ENCODE measurements around the gene PMP22.
A peak's percentile ranks its signal among the peaks of the same experiment; 100 is the strongest.

PMP22 gene

DNA sequence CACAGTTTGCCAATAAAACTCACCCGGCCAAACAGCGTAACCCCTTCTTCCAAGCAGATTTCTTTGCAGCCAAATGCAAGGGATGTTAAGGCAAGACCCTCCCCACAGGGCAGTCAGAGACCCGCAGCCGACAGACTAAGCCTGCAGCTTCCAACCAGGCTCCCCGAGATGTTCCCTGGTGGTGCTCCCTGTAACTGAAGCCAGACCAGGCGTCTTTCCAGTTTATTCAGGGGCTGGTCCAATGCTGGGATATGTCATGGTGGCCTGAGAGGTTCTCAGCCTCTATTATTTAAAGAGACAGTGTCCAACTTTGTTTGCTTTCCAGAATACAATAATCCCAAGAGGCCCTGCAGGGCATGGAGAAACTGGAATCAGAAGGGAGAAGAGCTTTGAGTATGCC, at the start of gene PMP22:
PMP22 (minus strand) TSS at position 196 of the 400 bp plus-strand sequence. CDS start 4,599 bp downstream, outside the sequence.
- DNase-seq (ENCODE audit: low spot score): no peak

DNA sequence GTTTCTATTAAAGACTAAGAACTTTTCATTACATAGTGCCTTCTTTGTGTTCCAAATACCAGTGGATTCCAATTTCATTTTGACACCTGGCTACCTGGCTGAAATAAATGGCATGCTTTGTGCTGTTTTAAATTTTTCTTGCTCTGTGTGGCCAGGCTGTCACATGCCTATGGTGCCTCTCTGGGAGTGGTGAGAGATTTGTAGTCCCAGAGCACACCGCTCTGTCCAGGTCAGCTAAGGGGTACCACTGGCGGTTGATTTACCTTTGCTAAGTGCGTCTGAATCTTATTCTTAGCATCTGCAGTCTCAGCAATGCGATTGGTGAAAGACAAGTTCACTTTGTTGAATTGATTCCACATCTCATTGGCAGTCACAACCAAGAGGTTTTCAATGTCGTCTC, 46.9 kb upstream of the PMP22 start:
- DNase-seq (ENCODE audit: low spot score): no peak

DNA sequence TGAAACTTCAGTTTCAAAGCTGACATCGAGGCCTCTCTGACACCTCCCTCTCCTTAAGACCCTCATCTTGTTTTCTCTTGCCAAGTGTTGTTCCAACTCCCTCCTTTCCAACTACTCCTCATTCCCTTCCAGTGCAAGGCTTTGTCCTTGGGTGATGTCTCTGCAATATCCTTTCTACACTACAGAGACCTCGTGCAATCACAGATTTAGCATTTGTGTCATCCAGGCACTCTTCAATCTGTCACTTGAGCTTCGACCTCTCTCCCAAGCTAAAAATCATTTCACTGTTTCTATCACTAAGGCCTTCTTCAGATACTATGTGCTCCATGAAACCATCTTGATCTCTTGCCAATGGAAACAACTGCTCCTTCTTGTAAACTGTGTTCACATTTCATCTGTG, 44.7 kb upstream of the PMP22 start:
- DNase-seq (ENCODE audit: low spot score): no peak

DNA sequence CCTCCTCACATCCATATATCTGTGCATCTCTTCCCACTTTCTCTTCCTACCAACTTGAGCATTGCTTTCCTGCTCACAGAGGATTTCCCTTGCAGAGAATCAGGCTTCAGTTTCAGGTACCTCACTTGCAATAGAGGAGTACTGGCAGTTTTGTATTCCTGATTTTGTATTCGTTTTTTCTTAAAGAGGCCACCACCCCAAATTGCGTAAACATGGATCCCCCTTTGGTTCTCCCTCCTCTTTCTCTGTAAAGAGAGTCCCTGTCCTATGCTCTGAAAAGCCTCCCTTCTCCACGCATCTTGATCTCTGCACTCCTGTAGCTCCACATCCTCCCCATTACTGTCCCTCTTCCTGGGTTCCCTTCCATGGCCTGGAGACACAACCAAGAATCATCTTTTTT, 44.1 kb upstream of the PMP22 start:
- DNase-seq (ENCODE audit: low spot score): no peak

DNA sequence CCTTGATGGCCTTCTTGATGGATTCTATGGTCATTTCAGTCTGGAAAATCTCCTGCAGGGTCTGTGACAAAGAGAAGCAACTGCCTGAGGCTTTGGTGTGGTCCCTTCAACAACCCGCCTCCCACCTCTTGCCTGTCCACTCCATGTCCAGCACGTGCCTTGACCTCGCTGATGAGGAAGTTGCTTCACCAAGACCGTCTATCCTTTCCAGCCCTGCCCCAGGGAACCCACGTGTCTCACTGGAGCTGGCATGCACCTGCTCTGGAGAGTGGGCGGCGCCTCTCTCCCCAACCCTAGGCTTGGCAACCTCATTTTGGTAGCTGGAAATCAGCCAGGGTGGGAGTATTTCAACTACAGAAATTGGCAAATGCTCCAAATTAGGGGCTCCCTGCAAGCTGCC, 43.6 kb upstream of the PMP22 start:
- DNase-seq (ENCODE audit: low spot score): no peak

DNA sequence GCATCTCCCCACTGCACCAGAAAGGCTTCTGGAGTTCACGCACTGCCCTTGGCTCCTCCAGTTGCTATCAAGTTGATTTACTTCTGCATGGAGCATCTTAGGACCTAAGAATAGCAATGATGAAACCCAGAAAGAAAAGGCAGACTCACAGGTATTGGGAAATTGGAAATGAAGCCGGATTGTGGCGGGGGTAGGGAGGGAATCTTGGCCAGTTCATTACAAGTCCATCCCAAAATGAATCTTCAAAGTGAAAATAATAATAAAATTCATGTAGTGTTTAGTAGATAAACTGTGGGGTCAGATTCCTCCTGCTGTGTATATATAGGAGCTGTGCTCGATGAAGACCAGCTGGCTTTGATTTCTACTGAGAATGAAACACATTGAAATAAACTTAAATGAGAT, 42.6 kb upstream of the PMP22 start:
- DNase-seq (ENCODE audit: low spot score): no peak

DNA sequence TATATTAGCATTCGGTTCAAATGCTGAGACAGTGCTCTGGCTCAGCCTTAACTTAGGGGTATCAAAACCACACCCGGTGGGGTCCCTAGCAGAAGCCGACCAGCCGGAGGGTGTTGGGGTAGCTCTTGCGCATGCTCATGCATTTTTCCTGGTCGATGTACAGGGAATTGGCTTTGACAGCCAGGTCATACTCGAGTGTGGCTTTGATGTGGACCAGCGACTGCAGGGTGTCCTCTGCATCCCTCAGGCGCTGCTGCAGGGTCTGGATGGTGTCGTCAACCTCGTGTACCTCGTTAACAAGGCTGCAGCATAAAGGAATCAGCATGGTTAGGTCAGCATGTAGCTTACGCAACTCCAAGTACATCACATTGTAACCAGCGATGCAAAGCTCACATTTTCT, 38.7 kb upstream of the PMP22 start:
- DNase-seq (ENCODE audit: low spot score): no peak

DNA sequence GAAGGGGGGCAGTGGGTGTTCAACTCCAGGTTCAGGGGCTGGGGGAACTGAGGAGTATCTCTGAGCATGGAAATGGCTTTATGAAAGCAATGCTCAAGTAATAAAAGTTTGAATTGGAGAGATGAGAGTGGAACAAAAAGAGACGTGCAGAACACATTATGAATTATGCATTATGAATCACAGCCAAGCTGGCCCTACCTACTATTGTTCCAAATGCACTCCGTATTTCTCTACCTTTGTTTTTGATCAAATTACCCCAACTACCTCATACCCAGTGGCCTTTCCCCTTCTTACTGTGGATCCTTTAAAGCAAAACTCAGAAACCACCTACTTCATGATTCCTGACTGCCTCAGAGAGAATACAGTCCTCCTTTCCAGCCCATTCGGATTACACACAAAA, 38.1 kb upstream of the PMP22 start:
- no peak for DNase-seq (ENCODE audit: low spot score)

DNA sequence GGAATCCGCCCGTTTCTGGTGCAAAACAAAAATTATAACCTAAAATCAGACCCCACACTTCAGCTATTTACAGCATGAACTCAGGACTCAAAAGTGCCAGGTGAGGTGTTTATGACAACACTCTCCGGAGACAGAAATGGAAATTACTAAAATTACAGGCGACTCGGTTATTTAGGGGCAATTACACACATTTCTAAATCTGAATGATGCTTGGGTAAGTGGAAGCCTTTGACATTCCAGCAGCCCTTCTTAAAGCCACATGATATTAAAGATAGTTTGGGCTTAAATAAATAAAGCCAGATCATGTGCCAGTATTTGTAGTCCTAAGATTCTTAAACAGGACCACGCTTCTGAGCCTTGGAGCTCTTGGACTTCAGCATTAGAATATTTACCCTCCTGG, 36.7 kb upstream of the PMP22 start:
- DNase-seq (ENCODE audit: low spot score): no peak

DNA sequence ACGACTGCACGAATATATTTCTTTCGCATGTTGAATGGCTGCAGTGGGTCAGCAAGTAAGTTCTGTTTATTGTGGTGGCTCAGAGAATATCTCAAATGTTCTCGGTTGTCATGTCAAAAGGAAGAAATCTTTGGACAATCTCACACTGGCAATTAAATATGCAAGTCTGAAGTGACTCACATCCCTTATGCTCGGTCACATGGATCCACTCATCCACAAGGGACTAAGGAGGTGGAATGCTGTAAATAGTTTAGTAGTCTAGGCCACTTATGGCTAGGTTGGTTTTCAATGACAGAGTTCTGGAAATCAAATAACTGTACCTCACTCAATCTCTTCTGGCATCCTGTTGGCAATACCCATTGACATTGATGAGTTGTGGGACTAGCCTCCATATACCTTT, 33.0 kb upstream of the PMP22 start:
- DNase-seq (ENCODE audit: low spot score): peak; percentile 45

DNA sequence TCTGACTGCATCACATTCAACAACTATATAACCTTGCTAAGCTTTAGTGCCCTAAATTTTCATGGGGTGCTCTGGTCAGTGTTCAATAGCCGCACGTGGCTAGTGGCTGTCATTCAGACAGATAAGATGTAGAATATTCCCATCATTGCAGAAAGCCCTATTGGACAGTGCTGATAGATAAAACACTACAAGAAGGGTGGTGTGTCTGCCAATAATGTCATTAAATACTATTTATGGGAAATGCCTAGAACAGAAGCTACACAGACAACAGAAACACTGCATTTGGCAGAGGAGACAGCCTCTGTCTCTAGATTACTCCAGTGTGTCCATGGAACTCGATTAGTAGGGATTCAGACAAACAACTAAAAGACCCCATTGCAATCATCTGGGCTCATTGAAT, 28.4 kb upstream of the PMP22 start:
- DNase-seq (ENCODE audit: low spot score): no peak

DNA sequence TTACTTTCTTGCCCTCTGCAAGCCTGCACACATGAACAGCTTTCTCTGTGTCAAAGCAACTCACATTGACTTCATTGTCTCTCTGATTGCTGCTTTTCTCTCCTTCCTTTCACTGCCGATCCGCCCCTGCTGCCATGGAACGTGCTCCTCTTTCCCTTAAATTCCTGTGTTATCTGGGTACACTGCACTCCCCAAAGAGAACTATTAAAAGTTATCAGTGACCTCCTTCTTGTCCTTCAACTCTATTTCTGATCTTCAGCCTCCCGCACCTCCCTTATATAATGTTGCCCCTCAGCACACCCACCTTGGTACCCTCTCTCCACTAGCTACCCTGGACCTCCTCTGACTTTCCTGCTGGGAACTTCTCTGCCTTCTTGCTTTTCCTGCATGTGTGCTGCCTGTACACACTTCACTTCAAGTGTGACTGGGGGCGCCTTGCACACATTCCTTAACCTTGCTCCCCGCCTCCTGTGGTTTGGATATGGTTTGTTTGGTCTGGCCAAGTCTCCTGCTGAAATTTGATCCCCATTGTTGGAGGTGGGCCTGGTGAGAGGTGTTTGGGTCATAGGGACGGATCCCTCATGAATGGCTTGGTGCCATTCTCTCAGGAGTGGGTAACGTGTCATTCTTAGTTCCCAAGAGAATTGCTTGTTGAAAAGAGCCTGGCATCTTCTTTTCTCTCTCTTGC, 26.7 kb upstream of the PMP22 start:
- no peak for DNase-seq (ENCODE audit: low spot score)

DNA sequence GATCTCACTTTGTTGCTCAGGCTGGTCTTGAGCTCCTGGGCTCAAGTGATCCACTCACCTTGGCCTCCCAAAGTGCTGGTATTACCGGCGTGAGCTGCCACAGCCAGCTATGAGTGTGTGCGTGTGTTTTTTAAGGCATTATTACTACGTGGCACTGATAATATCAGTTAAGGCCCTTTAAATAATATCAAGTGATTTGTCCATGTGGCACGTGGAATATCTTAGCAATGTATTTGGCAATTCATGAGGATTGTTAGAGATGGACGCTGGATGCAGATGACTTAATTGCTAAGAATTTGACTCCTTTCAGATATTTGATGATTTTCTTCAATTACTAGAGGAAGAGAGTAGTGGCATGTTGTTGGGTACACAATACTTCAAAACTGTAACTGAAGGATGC, 25.5 kb upstream of the PMP22 start:
- DNase-seq (ENCODE audit: low spot score): no peak

DNA sequence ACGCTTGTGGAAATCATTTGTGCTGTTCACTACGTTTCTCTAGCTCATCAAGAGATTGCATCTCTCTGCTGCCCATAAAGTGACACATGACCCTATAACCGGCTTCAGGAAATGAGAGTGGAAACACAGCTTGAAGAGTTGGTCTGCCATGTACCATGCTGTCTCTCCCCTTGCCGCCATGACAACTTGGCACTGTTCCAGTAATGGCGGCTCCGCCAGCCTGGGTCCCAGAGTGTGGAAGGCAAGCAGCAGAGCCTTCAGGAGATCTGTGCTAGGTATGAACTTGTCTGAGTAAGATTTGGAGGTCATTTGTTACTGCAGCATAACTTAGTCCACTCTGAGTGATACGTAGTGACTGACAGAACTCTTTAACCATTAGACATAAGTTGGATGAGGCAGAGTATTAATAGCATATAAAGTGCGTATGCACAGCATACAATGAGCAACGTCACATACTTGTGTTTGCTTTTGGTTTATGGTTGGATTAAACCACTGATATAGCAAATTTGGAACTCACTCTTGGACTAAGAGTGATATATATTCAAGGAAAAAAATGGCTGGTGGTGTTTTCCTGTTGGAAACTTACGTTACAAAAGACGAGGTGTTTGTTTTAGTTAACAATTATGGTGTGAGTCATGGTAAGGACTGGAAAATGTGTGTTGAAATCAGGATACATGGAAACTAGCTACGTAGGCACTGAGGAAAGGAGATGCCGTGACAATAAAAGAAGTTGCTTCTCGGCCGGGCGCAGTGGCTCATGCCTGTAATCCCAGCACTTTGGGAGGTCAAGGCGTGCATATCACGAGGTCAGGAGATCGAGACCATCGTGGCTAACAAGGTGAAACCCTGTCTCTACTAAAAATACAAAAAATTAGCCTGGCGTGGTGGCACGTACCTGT, 24.4 kb upstream of the PMP22 start:
- DNase-seq (ENCODE audit: low spot score): no peak

DNA sequence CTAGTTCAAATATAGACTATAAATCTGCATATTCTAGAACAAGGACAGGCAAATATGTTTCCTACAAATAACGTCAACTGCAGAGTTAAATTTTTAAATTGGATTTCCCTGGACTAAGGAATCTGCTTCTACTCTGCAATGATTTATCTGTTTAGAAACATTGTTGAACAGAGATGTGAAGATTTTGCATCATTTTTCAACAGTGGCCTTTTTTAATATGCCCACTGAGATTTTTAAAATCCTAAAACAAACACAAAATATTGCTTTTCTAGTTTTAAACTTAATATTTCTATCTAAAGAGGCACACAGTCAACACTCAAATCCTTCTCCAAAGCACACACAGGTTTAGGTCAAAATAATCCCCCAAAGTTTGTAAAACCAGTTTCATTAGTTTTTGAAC, 23.7 kb upstream of the PMP22 start:
- no peak for DNase-seq (ENCODE audit: low spot score)

DNA sequence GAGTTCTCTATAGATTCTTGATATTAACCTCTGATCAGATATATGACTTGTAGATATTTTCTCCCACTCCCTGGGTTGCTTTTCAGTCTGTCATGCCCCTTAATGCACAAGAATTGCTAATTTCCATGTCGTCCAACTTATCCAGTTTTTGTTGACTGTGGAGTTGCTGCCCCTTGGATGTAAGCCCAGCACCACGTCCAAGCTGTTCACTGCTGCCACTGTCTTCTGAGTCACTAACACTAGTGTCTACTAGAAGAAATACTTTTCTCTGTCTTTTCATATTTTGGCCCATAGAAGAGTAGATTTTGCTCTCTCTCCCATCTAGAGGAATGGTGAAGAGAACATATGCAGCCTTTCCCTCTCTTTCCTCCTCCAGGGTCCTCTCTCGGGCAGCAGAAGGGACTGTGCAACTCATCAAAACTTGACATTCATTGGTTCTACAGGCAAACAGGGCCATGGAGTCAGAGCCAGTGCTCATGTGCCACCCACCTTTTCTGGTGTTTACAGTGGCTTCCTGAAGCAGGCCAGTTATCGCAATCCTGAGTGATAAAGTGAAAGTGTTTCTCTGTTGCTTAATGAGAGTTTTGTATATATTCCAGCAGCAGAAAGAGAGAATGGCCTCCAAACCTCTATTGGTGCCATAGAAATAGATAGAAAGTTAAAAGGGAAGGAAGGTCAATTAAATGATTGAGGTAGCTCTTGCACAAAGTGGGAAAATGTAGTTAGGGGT, 22.6 kb upstream of the PMP22 start:
- DNase-seq (ENCODE audit: low spot score): no peak

DNA sequence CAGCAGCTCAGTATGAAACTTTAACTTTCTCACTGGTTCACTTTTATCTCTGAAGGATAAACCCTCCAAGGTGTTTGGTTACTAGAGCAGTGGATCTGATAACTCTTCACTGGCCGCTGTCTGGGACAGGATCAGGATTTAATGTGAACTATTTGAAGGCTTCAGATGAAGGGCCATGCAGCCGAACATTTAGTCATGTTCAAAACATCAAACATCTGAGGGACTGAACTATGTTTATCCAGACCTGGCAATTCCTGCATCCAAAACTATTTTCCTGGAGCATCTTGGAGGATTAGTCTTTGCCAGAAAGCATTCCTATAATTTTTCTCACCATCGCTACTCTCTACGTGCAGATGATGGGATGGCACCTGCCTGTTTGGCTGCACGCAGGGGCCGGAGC, 20.3 kb upstream of the PMP22 start:
- DNase-seq (ENCODE audit: low spot score): no peak

DNA sequence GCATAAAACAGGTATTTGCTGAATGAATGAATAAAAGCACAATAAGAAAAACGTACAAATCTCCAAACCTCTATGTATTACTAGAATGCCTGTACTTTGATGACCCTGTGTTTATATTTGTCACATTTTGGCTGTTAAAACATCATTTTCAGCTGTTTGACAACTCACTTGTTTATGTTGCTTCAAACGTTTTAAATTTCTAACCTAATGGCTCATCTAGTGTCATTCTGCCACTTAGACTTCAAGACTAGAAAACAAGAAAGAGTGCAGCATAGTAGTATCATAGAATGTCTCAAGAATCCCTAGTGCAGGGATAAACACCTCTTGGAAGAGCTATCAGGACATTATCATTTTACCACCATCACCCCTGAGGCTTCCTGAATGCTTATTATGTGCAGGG, 19.4 kb upstream of the PMP22 start:
- no peak for DNase-seq (ENCODE audit: low spot score)

DNA sequence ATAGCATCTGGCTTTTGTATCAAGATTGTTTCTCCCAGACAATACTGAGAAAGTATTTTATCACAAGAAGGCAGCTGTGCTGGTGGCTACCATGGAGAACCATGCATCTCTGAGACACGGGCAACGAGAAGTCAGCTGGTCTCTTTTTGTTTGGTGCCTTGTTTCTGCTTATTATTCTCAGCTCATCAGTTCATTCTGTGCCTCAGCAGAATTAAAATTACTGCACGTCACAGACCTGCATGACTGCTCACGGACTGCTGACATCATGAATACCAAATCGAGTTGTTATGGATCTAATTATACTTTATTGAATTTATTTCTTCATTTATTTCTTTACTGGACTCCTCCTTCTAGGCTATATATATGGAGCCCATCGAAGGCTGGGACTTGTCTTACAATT, 19.0 kb upstream of the PMP22 start:
- no peak for DNase-seq (ENCODE audit: low spot score)

DNA sequence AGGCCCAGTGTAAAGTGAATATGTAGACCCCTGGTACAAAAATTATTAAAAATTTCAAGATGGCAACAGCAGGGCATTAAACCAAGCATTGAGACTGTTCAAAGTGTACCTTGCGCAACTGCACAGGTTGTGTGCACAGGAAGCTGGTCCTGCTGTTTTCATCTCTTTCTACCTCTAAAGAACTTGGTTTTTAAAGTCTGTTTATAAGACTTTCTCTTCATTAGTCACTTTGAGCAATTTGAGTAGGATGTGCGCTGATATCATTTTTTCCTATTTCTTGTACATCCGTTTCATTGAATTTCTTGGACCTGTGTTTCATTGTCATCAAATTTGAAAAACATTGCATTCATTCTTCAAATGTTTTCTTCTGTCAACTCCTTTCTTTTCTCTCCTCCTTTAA, 16.8 kb upstream of the PMP22 start:
- DNase-seq (ENCODE audit: low spot score): no peak

DNA sequence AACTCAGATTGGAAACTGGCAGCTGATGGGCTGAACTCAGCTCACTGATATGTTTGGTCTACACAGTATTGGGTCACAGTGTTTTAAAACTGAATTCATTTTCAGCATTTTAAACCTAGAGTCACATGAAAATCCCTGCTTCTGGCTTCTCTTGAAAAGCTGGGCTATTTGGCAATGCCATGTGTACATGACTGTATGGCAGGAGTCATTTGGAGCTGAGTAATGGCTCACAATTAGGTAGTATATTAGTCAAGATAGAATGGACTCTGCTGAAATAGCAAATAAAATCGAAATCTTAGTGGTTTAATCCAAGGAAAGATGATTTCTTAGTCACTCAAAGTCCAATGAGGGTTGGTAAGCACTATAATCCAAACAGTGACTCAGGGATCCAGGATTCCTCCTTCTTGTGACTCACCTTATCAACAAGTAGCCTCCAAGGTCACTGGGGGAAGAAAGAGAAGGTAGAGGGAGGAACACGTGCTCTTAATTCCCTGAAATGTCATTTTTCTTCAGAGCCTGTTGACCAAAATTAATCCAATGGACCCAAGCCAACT, 13.9 kb upstream of the PMP22 start:
- DNase-seq (ENCODE audit: low spot score): peak; percentile 88

DNA sequence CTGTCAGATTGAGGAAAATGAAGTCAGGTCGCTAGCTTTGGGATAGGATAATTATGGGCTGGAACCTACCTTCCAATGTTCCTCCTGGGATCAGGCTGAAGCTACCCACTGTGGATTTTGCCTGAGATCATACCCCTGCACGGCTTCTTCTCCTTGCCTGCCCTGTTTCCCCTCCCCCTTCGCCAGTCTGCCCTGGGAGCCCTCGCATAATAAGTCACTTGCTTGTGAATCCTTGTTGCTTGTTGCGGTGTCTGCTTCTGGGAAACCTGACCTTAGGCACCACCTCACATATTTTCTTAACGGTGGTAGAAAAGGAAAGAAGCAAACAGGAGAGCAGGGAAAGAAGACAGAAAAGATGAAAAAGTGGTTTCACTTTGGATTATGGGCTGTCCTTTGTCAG, 13.3 kb upstream of the PMP22 start:
- no peak for DNase-seq (ENCODE audit: low spot score)

DNA sequence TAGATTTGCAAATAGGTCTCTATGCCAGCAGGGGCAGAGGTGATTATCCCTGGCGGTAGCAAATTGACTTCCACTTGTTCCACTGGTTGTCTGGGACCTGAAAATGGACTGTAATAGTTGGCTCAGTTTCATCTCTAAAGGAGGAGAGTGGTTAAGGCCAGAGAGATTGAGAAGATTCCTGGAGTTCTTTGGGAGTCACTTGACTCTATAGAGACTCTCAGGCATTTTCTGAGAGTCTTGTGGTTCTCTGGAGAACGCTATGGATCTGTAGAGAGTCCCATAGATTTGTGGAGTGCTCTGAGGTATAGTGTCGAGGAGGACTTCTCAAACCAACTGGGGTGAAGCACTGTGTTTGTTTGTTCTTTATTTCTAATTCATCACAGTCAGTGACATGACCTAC, 8.9 kb upstream of the PMP22 start:
- DNase-seq (ENCODE audit: low spot score): no peak

Data from RKO (cell line).